Left lung (tissue), 10 donors: ENCODE data around the gene FRMD5. TPM values are rescaled to one million over a fixed set of nuclear protein-coding genes. Genes with fewer than 3 reads are reported as not detected.

Experiments
- ATAC-seq: fragments of 200-7000 bp; cut with Tn5 transposase; one replicate; pipeline ENCODE4 v1.9.1; 2020; ENCODE audit warnings: moderate library complexity
- DNase-seq, 4 donors: peaks; one replicate each; pipeline ENCODE4 v3.0.0-alpha.2; 2013 to 2020
- H3K27ac ChIP-seq, 2 donors: fragments of 200-600 bp; sonication (generic) in 1 of 2; one replicate each; pipeline versions ENCODE4 v1.5.0 to v1.8.0; 2020 to 2021
- H3K27me3 ChIP-seq, 2 donors: fragments of 200-600 bp; sonication (generic) in 1 of 2; one replicate each; pipeline versions ENCODE4 v1.5.0 to v1.8.0; 2020 to 2021
- H3K36me3 ChIP-seq, 2 donors: fragments of 200-600 bp; sonication (generic) in 1 of 2; one replicate each; pipeline versions ENCODE4 v1.5.0 to v1.8.0; 2020 to 2021
- H3K4me1 ChIP-seq, 2 donors: fragments of 200-600 bp; one replicate each; pipeline ENCODE4 v1.8.0; 2021
- H3K4me3 ChIP-seq, 2 donors: fragments of 200-600 bp; sonication (generic) in 1 of 2; one replicate each; pipeline versions ENCODE4 v1.5.0 to v1.8.0; 2020 to 2021; ENCODE audit warnings: mild to moderate bottlenecking in 1 of 2
- H3K9me3 ChIP-seq, 2 donors: fragments of 200-600 bp; sonication (generic) in 1 of 2; one replicate each; pipeline versions ENCODE4 v1.5.0 to v1.8.0; 2020 to 2021
- CTCF ChIP-seq, 2 donors: fragments of 200-600 bp; sonication (generic) in 1 of 2; IDR thresholded peaks; one replicate each; pipeline versions ENCODE4 v1.5.0 to v1.8.0; 2021; ENCODE audit warnings: antibody characterized with exemption in 2 of 2
- intact Hi-C, 2 donors: fragments of 100-400 bp; cut with DNase I; formaldehyde crosslinking; loops; one replicate each; pipeline versions ENCODE4 v1.11.2 to v1.14.2; 2022
- polyA plus RNA-seq, 6 donors: library from polyadenylated mRNA; unstranded; fragments of 120-200 nt; gene quantifications; one replicate each; pipeline ENCODE4 v1.2.1, GENCODE V29; 2013; ENCODE audit not compliant: insufficient read length in 6 of 6
- total RNA-seq, 2 donors: library from RNA; stranded (reverse); fragmentation: NEBNext Ultra II Directional; extraction: Animal tissue kit (Norgen Biotek cat#: 25700); gene quantifications; one replicate each; pipeline ENCODE4 v1.2.1, GENCODE V29; 2021
- donor health status: DM: no; HTN: yes; CAD: no.
- donor health status: DM: no; HTN: no; CAD: no.

The FRMD5 gene
- total and polyA plus RNA-seq, 8 donors = 1.5 to 4.4 (median 2.3) TPM

GRCh38 chr15:43966646-43967045, 228.4 kb downstream of the FRMD5 start:
- DNase-seq (no peak), ATAC-seq (no peak)
- Histone ChIP-seq H3K4me3 (no peak overlapping the region), H3K27me3 (no peaks in the 10 kb centered on the region), H3K36me3 (no peaks in the 10 kb centered on the region), H3K4me1 (no peaks in the 10 kb centered on the region), H3K27ac (no peak overlapping the region), H3K9me3 (no peaks in the 10 kb centered on the region)
- TF ChIP-seq CTCF (IDR thresholded peaks at IDR 0.05) = no peak
- intact Hi-C loops = no loop called here

- H3K27me3 ChIP-seq = peaks cover 0 to 9% of the 10 kb centered on the region in 2 donors
- H3K27ac ChIP-seq = no peak overlapping the region
- intact Hi-C loops = no loop called here
- TF ChIP-seq CTCF (IDR thresholded peaks at IDR 0.05) = no peak
- DNase-seq = no peak
- H3K4me3 ChIP-seq = no peak overlapping the region
- no peak for ATAC-seq
- no peaks in the 10 kb centered on the region for H3K36me3 ChIP-seq
- no peaks in the 10 kb centered on the region for H3K9me3 ChIP-seq
- H3K4me1 ChIP-seq = no peaks in the 10 kb centered on the region
Measured at GRCh38 chr15:43958861-43959330, 236.2 kb downstream of the FRMD5 start.

GRCh38 chr15:43957724-43958123, 237.3 kb downstream of the FRMD5 start:
- intact Hi-C loops = no loop called here
- Histone ChIP-seq H3K4me1 (no peaks in the 10 kb centered on the region), H3K36me3 (no peaks in the 10 kb centered on the region), H3K27me3 (peaks cover 0 to 9% of the 10 kb centered on the region in 2 donors), H3K4me3 (no peak overlapping the region), H3K9me3 (no peaks in the 10 kb centered on the region), H3K27ac (no peak overlapping the region)
- no peak for TF ChIP-seq CTCF (IDR thresholded peaks at IDR 0.05)
- DNase-seq = no peak
- no peak for ATAC-seq

GRCh38 chr15:43955140-43955539, 239.9 kb downstream of the FRMD5 start:
- H3K36me3 ChIP-seq = no peaks in the 10 kb centered on the region
- DNase-seq (no peak), ATAC-seq (no peak)
- peaks cover 0 to 4% of the 10 kb centered on the region in 2 donors for H3K27me3 ChIP-seq
- intact Hi-C loops = no loop called here
- no peak overlapping the region for H3K4me3 ChIP-seq
- TF ChIP-seq CTCF (IDR thresholded peaks at IDR 0.05) = no peak
- no peaks in the 10 kb centered on the region for H3K4me1 ChIP-seq
- H3K9me3 ChIP-seq = no peaks in the 10 kb centered on the region
- H3K27ac ChIP-seq = no peak overlapping the region

- Histone ChIP-seq H3K4me1 (no peaks in the 10 kb centered on the region), H3K27ac (no peak overlapping the region), H3K27me3 (no peaks in the 10 kb centered on the region), H3K9me3 (no peaks in the 10 kb centered on the region), H3K36me3 (no peaks in the 10 kb centered on the region), H3K4me3 (no peak overlapping the region)
- ATAC-seq = no peak
- no peak for TF ChIP-seq CTCF (IDR thresholded peaks at IDR 0.05)
- intact Hi-C loops = no loop called here
- DNase-seq = no peak
Measured at GRCh38 chr15:43954181-43954621, 240.9 kb downstream of the FRMD5 start.
